ENCODE results near the gene LRRC71. TPM values are rescaled to one million over a fixed set of nuclear protein-coding genes. Genes with fewer than 3 reads are reported as not detected.

Gene LRRC71
- total RNA-seq, 1 donor from 2014 or later, result 0.14 TPM

GRCh38 chr1:156877433-156878170 is 42.8 kb upstream of the LRRC71 start:
- Histone ChIP-seq H3K9me3 (ENCODE audit: insufficient read depth, low read depth, low read length) (no peaks in the 10 kb centered on the region), H3K9ac (ENCODE audit: low read length) (no peak overlapping the region), H3K36me3 (ENCODE audit: insufficient read depth, low read length) (no peaks in the 10 kb centered on the region), H3K4me2 (ENCODE audit: low read length) (no peak overlapping the region), H3K4me1 (ENCODE audit: insufficient read depth, low read length) (no peaks in the 10 kb centered on the region), H2AFZ (ENCODE audit: low read depth, low read length) (no peak overlapping the region), H3K27ac (ENCODE audit: low read depth, low read length) (no peak overlapping the region), H3K27me3 (ENCODE audit: insufficient read depth, low read length) (peaks cover 53% of the 10 kb centered on the region), H4K20me1 (ENCODE audit: insufficient read depth, low read length) (no peaks in the 10 kb centered on the region), H3K4me3 (ENCODE audit: insufficient read depth, low read depth, low read length) (no peak overlapping the region), H3K79me2 (ENCODE audit: insufficient read depth, low read length) (no peaks in the 10 kb centered on the region)
- Mint-ChIP-seq H3K9me3 (ENCODE audit: unreplicated experiment) (peaks cover 4% of the 10 kb centered on the region), H3K27ac (ENCODE audit: unreplicated experiment) (no peak overlapping the region), H3K4me3 (ENCODE audit: unreplicated experiment) (no peak overlapping the region), H3K4me1 (ENCODE audit: low read depth, unreplicated experiment) (no peaks in the 10 kb centered on the region), H3K36me3 (ENCODE audit: low read depth, unreplicated experiment) (peaks cover 2% of the 10 kb centered on the region), H3K27me3 (ENCODE audit: low read depth, unreplicated experiment) (peaks cover 80% of the 10 kb centered on the region)
- TF ChIP-seq CTCF (IDR thresholded peaks at IDR 0.05; ENCODE audit: insufficient read depth, low read depth, low read length), result no peak
- TF ChIP-seq EZH2 (IDR thresholded peaks at IDR 0.05; ENCODE audit: insufficient read depth, low read length), result no peak
- DNase-seq (ENCODE audit: low read depth) (no peak), FAIRE-seq (no peak)

- Histone ChIP-seq H3K4me1 (ENCODE audit: insufficient read depth, low read length) (no peaks in the 10 kb centered on the region), H3K4me2 (ENCODE audit: low read length) (no peak overlapping the region), H3K9ac (ENCODE audit: low read length) (no peak overlapping the region), H3K79me2 (ENCODE audit: insufficient read depth, low read length) (no peaks in the 10 kb centered on the region), H2AFZ (ENCODE audit: low read depth, low read length) (no peak overlapping the region), H3K9me3 (ENCODE audit: insufficient read depth, low read depth, low read length) (no peaks in the 10 kb centered on the region), H4K20me1 (ENCODE audit: insufficient read depth, low read length) (no peaks in the 10 kb centered on the region), H3K36me3 (ENCODE audit: insufficient read depth, low read length) (no peaks in the 10 kb centered on the region), H3K27me3 (ENCODE audit: insufficient read depth, low read length) (peaks cover 59% of the 10 kb centered on the region), H3K4me3 (ENCODE audit: insufficient read depth, low read depth, low read length) (no peak overlapping the region), H3K27ac (ENCODE audit: low read depth, low read length) (no peak overlapping the region)
- no peak for DNase-seq (ENCODE audit: low read depth)
- TF ChIP-seq EZH2 (IDR thresholded peaks at IDR 0.05; ENCODE audit: insufficient read depth, low read length) (no peak), CTCF (IDR thresholded peaks at IDR 0.05; ENCODE audit: insufficient read depth, low read depth, low read length) (no peak)
- FAIRE-seq, result no peak
- peaks cover 2% of the 10 kb centered on the region for H3K36me3 Mint-ChIP-seq (ENCODE audit: low read depth, unreplicated experiment)
- H3K27me3 Mint-ChIP-seq (ENCODE audit: low read depth, unreplicated experiment), result peaks cover 88% of the 10 kb centered on the region
- H3K27ac Mint-ChIP-seq (ENCODE audit: unreplicated experiment), result no peak overlapping the region
- no peaks in the 10 kb centered on the region for H3K9me3 Mint-ChIP-seq (ENCODE audit: unreplicated experiment)
- no peak overlapping the region for H3K4me3 Mint-ChIP-seq (ENCODE audit: unreplicated experiment)
- H3K4me1 Mint-ChIP-seq (ENCODE audit: low read depth, unreplicated experiment), result peaks cover under 1% of the 10 kb centered on the region
Observed at GRCh38 chr1:156879876-156880275, 40.6 kb upstream of the LRRC71 start.

- no peaks in the 10 kb centered on the region for H3K36me3 ChIP-seq (ENCODE audit: insufficient read depth, low read length)
- H3K27ac ChIP-seq (ENCODE audit: low read depth, low read length), result no peak overlapping the region
- TF ChIP-seq CTCF (IDR thresholded peaks at IDR 0.05; ENCODE audit: insufficient read depth, low read depth, low read length), result no peak
- TF ChIP-seq EZH2 (IDR thresholded peaks at IDR 0.05; ENCODE audit: insufficient read depth, low read length), result no peak
- FAIRE-seq (no peak), DNase-seq (ENCODE audit: low read depth) (no peak)
- H3K4me3 Mint-ChIP-seq (ENCODE audit: unreplicated experiment), result no peak overlapping the region
- no peaks in the 10 kb centered on the region for H3K9me3 Mint-ChIP-seq (ENCODE audit: unreplicated experiment)
- H3K4me3 ChIP-seq (ENCODE audit: insufficient read depth, low read depth, low read length), result no peak overlapping the region
- H3K4me1 Mint-ChIP-seq (ENCODE audit: low read depth, unreplicated experiment), result peaks cover 2% of the 10 kb centered on the region
- H3K36me3 Mint-ChIP-seq (ENCODE audit: low read depth, unreplicated experiment), result no peaks in the 10 kb centered on the region
- no peak overlapping the region for H2AFZ ChIP-seq (ENCODE audit: low read depth, low read length)
- peaks cover 58% of the 10 kb centered on the region for H3K27me3 ChIP-seq (ENCODE audit: insufficient read depth, low read length)
- no peaks in the 10 kb centered on the region for H4K20me1 ChIP-seq (ENCODE audit: insufficient read depth, low read length)
- no peaks in the 10 kb centered on the region for H3K9me3 ChIP-seq (ENCODE audit: insufficient read depth, low read depth, low read length)
- H3K4me1 ChIP-seq (ENCODE audit: insufficient read depth, low read length), result no peaks in the 10 kb centered on the region
- no peak overlapping the region for H3K9ac ChIP-seq (ENCODE audit: low read length)
- no peak overlapping the region for H3K4me2 ChIP-seq (ENCODE audit: low read length)
- no peak overlapping the region for H3K27ac Mint-ChIP-seq (ENCODE audit: unreplicated experiment)
- H3K27me3 Mint-ChIP-seq (ENCODE audit: low read depth, unreplicated experiment), result peaks cover 88% of the 10 kb centered on the region
- H3K79me2 ChIP-seq (ENCODE audit: insufficient read depth, low read length), result no peaks in the 10 kb centered on the region
Observed at GRCh38 chr1:156880473-156880872, 40.0 kb upstream of the LRRC71 start.

All from astrocyte (in vitro differentiated cells and primary cell).